ENCODE measurements around the gene POC1B.
A peak's percentile ranks its signal among the peaks of the same experiment; 100 is the strongest.

Gene POC1B

GRCh38 chr12:89417246-89417977 lies 108.4 kb downstream of the POC1B start:
- DNase-seq, result no peak

GRCh38 chr12:89416049-89416792 lies 109.6 kb downstream of the POC1B start:
- DNase-seq, result no peak

- no peak for DNase-seq
Observed at GRCh38 chr12:89414851-89415250, 111.0 kb downstream of the POC1B start.

DNA sequence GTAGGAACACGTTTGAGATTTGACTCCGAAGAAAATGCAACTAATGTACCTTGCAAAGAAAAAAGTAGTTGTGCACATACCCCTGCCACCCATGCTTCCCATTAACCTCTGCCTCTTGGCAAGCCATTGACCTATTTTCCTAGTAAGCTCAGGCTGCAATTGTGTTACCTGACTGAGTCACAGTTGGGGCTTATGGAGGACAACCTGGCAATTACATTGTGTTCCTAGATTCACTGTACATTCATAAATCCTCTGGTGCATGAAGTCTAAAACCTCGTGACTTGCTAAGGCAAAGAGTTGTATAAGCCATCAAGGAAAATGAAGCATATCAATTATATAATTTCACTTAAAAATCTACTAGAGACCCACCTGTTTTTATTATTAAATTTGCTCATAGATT lies 111.5 kb downstream of the POC1B start:
- DNase-seq, result no peak

GRCh38 chr12:89413234-89413633 lies 112.6 kb downstream of the POC1B start:
- DNase-seq, result no peak

DNA sequence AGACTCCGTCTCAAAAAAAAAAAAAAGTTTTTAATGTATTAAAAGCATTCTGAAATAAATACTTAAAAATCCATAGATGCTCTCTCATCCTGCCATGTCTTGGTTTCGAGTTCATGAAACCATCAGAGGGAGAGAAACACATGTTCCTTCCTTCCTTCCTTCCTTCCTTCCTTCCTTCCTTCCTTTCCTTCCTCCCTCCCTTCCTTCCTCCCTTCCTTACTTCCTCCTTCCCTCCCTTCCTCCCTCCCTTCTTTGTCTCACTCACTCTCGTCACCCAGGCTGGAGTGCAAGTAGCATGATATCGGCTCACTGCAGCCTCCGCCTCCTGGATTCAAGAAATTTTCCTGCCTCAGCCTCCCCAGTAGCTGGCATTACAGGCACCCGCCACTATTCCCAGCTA lies 113.2 kb downstream of the POC1B start:
- DNase-seq, result no peak

GRCh38 chr12:89411846-89412245 lies 114.0 kb downstream of the POC1B start:
- DNase-seq, result no peak

- no peak for DNase-seq
Observed at GRCh38 chr12:89411234-89411633, 114.6 kb downstream of the POC1B start.

- no peak for DNase-seq
Observed at GRCh38 chr12:89405626-89406345, 120.1 kb downstream of the POC1B start.

GRCh38 chr12:89401433-89402058 lies 124.3 kb downstream of the POC1B start:
- DNase-seq, result no peak

- no peak for DNase-seq
Observed at GRCh38 chr12:89400415-89400814, 125.4 kb downstream of the POC1B start.

GRCh38 chr12:89395712-89396111 lies 130.1 kb downstream of the POC1B start:
- DNase-seq, result no peak

GRCh38 chr12:89393551-89394121 lies 132.2 kb downstream of the POC1B start:
- no peak for DNase-seq

GRCh38 chr12:89392391-89392790 lies 133.5 kb downstream of the POC1B start:
- no peak for DNase-seq

DNA sequence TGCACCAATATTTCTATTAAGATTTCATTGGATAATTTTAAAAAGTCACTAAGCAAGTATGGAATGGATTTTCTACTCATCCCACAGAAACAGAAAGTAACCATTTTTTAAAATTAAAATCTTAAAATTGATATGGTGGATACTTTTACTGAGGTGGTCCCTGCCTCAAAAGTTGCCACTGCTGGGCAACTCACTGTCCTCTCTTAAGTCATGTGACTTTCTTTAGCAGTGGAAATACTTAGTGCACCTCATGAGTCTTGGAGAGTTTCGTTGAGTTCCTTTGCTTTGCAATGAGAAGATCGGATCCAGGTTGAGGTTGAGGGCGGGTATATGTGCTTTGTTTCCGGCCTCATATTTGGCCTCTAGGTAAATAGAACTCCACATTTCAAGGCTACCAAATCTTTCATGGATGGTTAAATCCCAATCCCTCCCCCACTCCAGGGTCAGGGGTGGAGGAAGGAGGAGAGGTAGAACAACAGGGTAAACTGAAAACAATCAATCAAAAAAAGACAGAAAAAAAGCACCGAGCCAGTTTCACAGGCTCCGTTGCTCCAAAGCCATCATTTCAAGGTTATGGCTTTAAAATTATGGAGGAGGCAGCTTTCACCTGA lies 134.0 kb downstream of the POC1B start:
- no peak for DNase-seq

DNA sequence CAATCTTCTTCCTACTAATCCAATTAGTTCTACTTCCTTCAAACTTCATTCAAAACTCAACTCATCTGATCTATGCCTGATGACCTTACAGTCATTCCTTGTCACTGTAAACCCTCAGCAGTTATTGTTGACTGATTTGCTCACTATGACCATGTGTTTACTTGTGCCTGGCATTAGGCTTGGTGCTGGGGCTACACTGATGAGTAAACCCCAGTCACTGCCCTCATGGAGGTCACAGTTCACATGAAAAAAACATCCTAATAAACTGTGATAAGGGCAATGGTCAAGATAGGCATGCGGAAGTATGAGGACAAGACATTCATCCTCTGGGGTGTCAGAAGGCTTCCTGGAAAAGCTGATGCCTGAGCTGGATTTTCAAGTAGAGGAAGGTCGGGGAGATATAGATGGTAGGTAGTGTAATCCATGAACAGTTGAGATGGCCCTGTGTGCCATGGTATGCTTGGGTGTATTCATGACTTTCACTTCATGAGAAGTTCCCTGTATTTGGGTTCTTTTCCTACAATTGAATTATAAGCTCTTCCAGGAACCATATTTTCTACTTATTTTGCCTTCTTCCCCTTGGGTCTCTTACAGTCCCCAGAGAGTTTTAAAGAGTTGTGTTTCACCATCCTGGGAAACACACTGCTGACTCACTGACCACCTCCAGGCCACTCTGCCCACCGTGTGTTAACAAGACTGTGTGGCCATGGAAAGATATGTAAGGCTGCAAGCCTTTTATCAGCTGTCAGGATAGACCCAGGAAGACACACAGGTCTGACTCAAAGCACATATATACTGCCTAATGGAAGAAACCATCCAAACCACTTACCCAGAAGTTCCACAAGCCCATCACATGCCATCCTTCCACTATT lies 134.8 kb downstream of the POC1B start:
- no peak for DNase-seq

DNA sequence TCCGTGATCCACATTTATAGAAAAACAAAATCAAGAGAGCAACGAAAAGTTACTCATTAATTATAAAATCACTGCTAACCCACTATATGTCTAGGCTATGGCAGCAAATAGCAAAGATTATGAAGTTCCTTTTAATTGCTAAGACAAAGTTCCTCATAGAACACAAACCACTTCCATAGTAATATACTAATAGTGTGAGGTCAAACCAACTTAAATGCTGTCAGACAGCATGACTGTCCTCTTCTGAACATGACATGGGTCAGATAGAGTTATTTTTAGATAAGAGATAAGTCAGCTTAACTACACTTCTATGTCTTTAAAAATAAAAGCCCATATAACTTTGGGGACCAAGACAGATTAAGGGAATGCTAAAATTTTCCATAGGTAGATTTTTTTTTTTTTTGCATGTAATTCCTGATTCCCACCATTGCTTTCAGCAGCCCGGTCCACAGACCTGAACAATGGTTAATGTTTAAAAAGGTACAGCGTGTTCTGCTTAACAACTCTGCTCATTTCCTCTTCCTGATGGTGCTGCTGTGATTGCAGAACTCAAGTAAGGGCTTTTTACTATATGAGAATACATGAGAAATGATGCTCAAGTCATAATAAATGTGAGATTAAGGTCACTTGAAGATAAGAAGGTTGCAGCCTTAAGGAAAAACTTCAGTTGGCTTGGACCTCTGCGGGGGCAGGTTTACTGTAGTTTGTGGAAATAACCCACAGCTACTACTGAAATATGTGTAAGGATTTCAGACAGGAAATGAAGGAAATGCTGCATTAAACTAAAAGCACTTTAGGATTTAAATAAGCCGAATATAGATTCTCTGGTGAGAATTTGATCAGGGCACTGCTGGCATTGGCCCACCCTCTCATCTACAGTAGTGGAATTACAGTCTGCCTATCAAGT lies 135.8 kb downstream of the POC1B start:
- DNase-seq, result peak in 1 of 6 experiments; percentile 15

DNA sequence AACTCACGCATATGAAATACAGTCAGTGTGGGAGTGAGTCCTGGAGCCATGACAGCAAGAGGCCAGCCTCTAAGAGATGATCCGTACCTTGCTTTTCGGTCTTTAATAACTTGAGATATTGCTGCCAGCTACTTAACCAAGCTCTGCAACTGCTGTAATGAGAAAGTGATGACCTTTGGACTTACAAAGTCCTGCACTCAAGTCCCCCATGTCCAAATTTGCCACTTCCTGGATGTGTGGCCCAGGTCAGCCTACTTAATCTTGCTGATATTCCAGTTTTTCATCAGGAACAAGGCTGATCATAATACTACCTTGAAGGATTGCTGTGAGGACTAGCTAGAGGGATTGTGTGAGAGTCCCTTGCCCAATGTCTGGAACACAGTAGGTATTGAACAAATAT lies 139.7 kb downstream of the POC1B start:
- no peak for DNase-seq

- DNase-seq, result no peak
Observed at GRCh38 chr12:89384807-89385206, 141.0 kb downstream of the POC1B start.

GRCh38 chr12:89384050-89384758 lies 141.6 kb downstream of the POC1B start:
- DNase-seq, result no peak
